GM19452 (cell line): ENCODE data around the gene CPLX4.
A peak's percentile ranks its signal among the peaks of the same experiment; 100 is the strongest.

Experiments used
- ATAC-seq: cut with Tn5 transposase; IDR thresholded peaks from one replicate; pipeline ENCODE4 v1.9.1; 2021; ENCODE audit not compliant: unreplicated experiment

CPLX4 gene, protein sequence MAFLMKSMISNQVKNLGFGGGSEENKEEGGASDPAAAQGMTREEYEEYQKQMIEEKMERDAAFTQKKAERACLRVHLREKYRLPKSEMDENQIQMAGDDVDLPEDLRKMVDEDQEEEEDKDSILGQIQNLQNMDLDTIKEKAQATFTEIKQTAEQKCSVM

DNA sequence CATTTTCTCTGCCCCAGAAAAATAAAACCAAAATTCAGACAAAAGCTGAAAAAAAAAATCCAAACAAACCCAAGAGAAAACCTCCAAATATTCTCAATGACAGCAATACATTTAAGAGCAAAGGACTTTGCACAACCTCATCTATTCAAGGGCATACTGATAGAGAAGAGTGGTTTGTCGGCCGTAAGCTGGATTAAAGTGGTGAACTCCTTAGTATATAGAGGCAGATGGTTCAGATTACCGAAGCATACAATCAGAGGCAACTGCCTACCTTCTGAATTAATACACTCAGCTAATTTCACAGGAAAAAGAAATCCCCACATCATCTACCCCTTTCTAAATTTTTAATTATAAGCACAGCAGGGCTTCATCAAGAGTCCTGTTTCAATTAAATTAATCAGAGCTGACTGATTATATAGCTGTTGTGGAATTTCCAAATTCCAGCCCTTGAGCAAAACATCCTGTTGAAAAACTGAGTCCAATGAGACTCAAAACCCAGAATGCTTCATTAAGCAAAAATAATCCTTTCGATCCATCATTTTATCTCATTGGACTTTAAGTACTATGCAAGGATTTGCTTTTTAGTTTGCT lies at the start of gene CPLX4:
CPLX4 (minus strand) TSS at position 190 of the 591 bp plus-strand sequence; CDS start at position 3, 187 bp downstream.
- ATAC-seq, result no peak

- ATAC-seq, result no peak
These were observed 41.9 kb upstream of the CPLX4 start for GRCh38 chr18:59360381-59360780.

- peak; percentile 19 for ATAC-seq
These were observed 41.1 kb upstream of the CPLX4 start for GRCh38 chr18:59359576-59359952.

- ATAC-seq, result peak; percentile 92
These were observed 40.5 kb upstream of the CPLX4 start, which contains the start of gene LMAN1 for GRCh38 chr18:59358712-59359575. Gene LMAN1, minus strand, starts transcription at chr18:59359265. Its CDS starts 21 bp downstream, at chr18:59359244.

DNA sequence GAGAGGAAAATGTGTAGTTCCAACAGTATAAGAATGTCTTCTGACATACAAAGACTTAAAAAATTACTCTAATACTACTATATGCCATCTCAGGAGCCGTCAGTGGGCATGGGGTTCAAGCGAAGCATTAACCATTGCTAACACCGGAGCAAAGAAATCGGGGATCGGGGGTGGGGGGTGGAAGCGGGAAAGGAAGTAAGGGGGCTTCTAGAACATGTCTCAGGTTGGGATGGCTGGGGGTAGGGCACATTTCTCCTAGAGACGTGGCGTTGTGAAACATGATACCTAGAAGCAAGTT lies 39.9 kb upstream of the CPLX4 start:
- ATAC-seq, result no peak

GRCh38 chr18:59357928-59358327 lies 39.5 kb upstream of the CPLX4 start:
- no peak for ATAC-seq

- ATAC-seq, result no peak
These were observed 36.3 kb upstream of the CPLX4 start for GRCh38 chr18:59354731-59355130.

DNA sequence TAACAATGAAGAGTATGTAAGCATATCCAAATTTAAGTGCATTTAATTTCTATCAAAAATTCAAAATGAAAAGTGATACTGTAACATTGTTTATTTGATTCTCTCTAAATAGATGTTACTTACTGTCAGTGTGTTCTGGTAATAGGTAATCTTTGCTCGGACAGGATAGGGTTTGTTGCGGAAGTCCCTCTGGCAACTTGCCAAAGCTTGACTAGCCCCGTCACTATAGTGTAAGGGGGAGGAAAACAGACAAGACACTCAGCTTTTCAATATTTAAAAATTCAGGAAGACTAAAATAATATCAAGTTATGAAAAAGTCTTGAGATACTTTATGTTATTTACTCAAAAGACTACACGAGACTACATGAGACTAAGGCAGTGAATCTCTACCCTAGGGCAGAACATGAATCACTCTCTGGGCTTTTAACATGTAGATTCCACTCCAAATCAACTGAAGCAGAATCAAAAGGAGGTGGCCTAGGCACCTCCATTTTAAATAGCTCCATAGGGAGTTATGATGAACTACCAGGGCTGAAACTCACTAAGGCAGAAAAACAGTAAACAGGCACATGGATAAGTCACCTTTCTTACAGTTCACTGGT lies 34.7 kb upstream of the CPLX4 start:
- no peak for ATAC-seq

DNA sequence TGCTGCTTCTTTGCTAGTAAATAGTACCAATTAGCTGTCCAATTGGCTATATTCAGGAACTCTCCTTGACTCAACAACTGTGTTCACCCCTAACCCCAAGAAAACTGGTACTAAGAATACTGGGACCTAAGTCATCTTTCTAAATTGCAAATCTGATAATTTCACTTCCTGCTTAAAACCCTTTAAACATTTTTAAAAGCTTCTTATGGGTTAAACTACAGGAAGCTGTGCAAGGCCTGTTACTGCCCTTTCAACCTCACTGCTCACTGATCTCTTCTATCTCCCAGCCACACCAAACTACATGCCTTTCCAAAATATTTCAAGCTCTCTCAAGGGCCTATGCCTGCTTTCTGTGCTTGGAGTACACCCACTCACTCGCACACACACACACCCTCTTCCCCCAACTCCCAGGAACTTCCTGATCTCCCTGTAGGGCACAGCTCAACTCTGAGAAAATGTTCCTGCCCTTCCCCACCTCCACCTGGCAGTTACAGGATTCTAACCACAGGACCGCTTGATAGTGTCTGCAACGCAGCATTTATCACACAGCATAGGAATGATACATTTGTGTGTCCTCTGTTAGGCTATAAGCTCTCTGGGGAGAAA lies 33.9 kb upstream of the CPLX4 start:
- no peak for ATAC-seq

DNA sequence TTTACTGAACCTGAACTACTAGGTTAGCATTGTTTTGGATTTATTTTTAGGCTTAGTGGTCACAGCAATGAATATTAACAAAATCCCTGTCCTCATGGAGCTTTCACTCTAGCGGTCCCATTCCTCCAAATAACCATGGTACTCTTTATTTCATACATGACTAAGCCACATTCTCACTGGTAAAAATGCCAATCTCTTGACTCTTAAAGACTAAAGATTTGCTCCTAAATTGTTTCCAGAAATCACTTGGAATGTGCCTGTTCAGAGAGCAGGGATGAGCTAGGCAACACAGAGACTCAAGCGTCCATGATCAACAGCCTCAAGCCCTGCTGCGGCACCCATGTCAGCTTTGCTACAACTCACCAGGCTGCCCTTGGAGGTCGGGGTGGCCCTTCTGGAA lies 27.1 kb upstream of the CPLX4 start:
- no peak for ATAC-seq

- ATAC-seq, result no peak
These were observed 26.5 kb upstream of the CPLX4 start for GRCh38 chr18:59344996-59345395.

DNA sequence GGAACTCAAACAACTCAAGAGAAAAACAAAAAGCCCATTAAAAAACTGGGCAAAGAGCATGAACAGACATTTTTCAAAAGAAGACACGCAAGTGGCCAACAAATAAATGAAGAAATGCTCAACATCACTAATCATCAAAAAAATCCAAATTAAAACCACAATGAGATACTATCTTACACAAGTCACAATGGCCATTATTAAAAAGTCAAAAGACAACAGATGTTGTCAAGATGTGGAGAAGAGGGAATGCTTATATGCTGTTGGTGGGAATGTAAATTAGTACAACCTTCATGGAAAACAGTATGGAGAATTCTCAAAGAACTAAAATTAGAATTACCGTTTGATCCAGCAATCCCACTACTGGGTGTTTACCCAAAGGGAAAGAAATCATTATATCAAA lies 25.5 kb upstream of the CPLX4 start:
- ATAC-seq, result no peak

GRCh38 chr18:59340817-59341216 lies 22.4 kb upstream of the CPLX4 start:
- ATAC-seq, result no peak

DNA sequence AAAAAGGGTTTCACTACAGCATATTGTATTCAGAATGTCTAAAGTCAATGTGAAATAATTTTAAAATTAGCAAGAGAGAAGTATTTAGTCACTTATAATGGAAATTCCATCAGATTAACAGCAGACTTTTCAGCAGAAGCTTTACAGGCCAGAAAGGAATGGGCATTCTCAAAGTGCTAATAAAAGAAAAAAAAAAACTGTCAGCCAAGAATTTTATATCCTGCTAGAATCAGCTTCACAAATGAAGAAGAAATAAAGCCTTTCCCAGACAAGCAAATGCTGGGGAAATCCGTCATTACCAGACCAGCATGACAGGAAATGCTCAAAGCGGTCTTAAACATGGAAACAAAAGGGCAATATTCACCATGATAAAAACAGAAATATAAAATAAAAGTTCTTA lies 21.9 kb upstream of the CPLX4 start:
- ATAC-seq, result no peak

DNA sequence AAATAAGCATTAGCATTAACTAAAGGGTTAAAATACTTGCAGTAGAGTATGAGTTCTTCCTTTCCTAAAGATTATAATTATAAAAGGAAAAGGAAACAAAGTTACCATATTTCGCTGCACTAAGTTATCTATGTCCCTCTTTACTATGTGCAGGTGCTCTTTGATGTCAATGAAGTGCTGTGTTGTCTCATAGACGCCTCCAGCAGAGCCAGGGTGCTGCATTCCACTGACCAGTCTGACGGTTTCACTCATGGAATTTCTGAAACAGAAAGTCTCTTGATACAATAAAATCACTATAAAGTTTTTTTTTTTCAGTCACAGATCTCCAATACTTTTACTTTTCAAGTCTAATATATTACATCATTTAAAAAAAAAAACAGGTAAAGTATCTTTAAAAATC lies 14.5 kb upstream of the CPLX4 start:
- no peak for ATAC-seq

- ATAC-seq, result no peak
These were observed 10.2 kb upstream of the CPLX4 start for GRCh38 chr18:59328683-59329082.

GRCh38 chr18:59325965-59326364 lies 7.5 kb upstream of the CPLX4 start:
- ATAC-seq, result no peak

GRCh38 chr18:59324623-59324971 lies 6.1 kb upstream of the CPLX4 start:
- no peak for ATAC-seq

- no peak for ATAC-seq
These were observed 5.6 kb upstream of the CPLX4 start for GRCh38 chr18:59323931-59324622.

DNA sequence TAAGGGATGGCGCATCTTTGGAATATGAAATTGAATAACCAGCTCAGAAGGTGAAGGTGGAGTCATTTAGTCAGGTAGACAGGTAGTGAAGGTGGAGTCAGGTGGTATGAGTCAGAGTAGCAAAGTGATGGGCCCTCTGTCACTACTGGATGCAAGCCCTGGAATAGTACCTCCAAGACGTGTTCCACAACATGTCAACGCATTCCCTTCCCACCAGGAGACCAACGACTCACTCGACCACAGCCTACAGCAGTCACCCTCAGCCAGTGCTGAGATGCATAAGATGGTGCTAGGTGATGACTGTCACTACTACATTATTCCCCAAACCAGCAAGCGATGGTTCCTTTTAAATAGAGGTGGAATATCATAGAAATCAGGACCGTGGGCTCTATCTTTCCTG lies 6.8 kb downstream of the CPLX4 start:
- ATAC-seq, result no peak

- ATAC-seq, result no peak
These were observed 9.6 kb downstream of the CPLX4 start for GRCh38 chr18:59308938-59309260.
